Stimulated activated CD4-positive, alpha-beta T cell treated with anti-CD3 and anti-CD28 coated beads, Interleukin-1b, Interleukin-23, amount 100 ng/mL, for 24 hours (primary cell): ENCODE results near the gene PPP2CA.
"Not testable (repeated sequence)": the region's sequence is repeated elsewhere in the genome, so short reads cannot be mapped to it uniquely, and the experiment has no call there.

ENCODE experiments used
- DNase-seq, 4 experiments: peaks; one replicate each; pipeline ENCODE4 v3.0.0-alpha.2; 2020; ENCODE audit warnings: low read depth in 4 of 4, low spot score in 1 of 4

The PPP2CA gene

GRCh38 chr5:134245692-134246091, 19.8 kb upstream of the PPP2CA start:
- DNase-seq: no peak

GRCh38 chr5:134245101-134245604, 19.3 kb upstream of the PPP2CA start:
- no peak for DNase-seq

GRCh38 chr5:134242146-134242545, 16.3 kb upstream of the PPP2CA start:
- no peak for DNase-seq

- DNase-seq: no peak
Measured at GRCh38 chr5:134240421-134240962, 14.6 kb upstream of the PPP2CA start.

- no peak for DNase-seq
Measured at GRCh38 chr5:134236820-134237219, 10.9 kb upstream of the PPP2CA start.

GRCh38 chr5:134236318-134236717, 10.4 kb upstream of the PPP2CA start:
- no peak for DNase-seq

- DNase-seq: no peak
Measured at GRCh38 chr5:134228624-134229023, 2.8 kb upstream of the PPP2CA start.

- DNase-seq: no peak
Measured at GRCh38 chr5:134227776-134228175, 1.9 kb upstream of the PPP2CA start.

GRCh38 chr5:134227259-134227658, 1.4 kb upstream of the PPP2CA start:
- DNase-seq: no peak

GRCh38 chr5:134226441-134227192, 744 bp upstream of the PPP2CA start:
- peak in 1 of 4 experiments; percentile 27 for DNase-seq

GRCh38 chr5:134224888-134225779, 739 bp downstream of the PPP2CA start:
- peak; percentile 26 to 44 (median 35) for DNase-seq

- no peak for DNase-seq
Measured at GRCh38 chr5:134223406-134224248, 2.2 kb downstream of the PPP2CA start.

- DNase-seq: not testable (repeated sequence)
Measured at GRCh38 chr5:134221690-134222089, 4.2 kb downstream of the PPP2CA start.

GRCh38 chr5:134215757-134216156, 10.1 kb downstream of the PPP2CA start:
- no peak for DNase-seq

- DNase-seq: not testable (repeated sequence)
Measured at GRCh38 chr5:134211263-134212031, 14.4 kb downstream of the PPP2CA start.

- DNase-seq: no peak
Measured at GRCh38 chr5:134209477-134210245, 16.2 kb downstream of the PPP2CA start.

GRCh38 chr5:134207696-134208095, 18.2 kb downstream of the PPP2CA start:
- no peak for DNase-seq

GRCh38 chr5:134206627-134207160, 19.2 kb downstream of the PPP2CA start:
- DNase-seq: no peak

- DNase-seq: no peak
Measured at GRCh38 chr5:134204575-134204974, 21.3 kb downstream of the PPP2CA start.
